ENCODE results near the gene FAM53C.
"Not testable (repeated sequence)": the region's sequence is repeated elsewhere in the genome, so short reads cannot be mapped to it uniquely, and the experiment has no call there.

Gene FAM53C

GRCh38 chr5:138337685-138338410 lies at the start of gene FAM53C:
TSS of gene FAM53C (plus strand) at chr5:138338266. CDS start at chr5:138341336, 3,070 bp downstream.
- peak; percentile 87 for DNase-seq

DNA sequence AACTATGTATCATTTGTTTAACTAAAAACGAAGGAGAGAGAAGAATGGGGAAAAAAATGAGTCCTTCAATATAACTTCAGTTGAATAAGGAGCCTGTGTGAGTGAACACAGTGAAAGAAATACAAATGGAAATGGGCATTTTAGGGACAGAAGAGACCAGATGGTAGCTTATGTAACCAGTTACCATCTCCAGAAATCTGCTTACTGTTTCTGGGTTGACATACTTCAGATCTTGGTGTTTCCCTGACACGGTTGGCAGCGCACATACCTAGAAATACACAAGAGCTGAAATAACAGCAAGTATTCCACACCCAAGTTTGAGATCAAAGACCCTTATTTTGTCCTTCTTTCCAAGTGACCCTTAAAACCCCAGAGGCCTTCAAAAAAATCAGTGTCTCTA lies 48.8 kb upstream of the FAM53C start:
- DNase-seq, result no peak

- peak; percentile 33 for DNase-seq
These were observed 34.7 kb upstream of the FAM53C start for GRCh38 chr5:138303372-138303771.

- peak; percentile 28 for DNase-seq
These were observed 32.3 kb upstream of the FAM53C start for GRCh38 chr5:138305797-138306196.

- DNase-seq, result no peak
These were observed 22.3 kb upstream of the FAM53C start for GRCh38 chr5:138315751-138316278.

GRCh38 chr5:138316355-138316754 lies 21.7 kb upstream of the FAM53C start:
- DNase-seq, result no peak

DNA sequence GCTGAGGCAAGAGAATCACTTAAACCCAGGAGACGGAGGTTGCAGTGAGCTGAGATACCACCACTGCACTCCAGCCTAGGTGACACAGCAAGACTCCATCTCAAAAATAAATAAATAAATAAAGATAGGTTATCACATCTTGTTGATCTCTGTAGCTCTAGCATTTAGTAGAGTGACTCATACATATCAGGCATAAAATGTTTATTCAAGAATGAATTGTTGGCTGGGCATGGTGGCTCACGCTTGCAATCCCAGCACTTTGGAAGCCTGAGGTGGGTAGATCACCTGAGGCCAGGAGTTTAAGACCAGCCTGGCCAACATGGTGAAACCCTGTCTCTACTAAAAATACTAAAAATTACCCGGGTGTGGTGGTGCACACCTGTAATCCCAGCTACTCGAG lies 19.9 kb upstream of the FAM53C start:
- not testable (repeated sequence) for DNase-seq

- no peak for DNase-seq
These were observed 7.1 kb upstream of the FAM53C start for GRCh38 chr5:138330813-138331448.

- peak; percentile 98 for DNase-seq
These were observed 6.4 kb upstream of the FAM53C start, which contains the start of gene CDC25C for GRCh38 chr5:138331449-138332368. TSS of gene CDC25C (minus strand) at chr5:138331804. CDS start at chr5:138331180, 624 bp downstream.

DNA sequence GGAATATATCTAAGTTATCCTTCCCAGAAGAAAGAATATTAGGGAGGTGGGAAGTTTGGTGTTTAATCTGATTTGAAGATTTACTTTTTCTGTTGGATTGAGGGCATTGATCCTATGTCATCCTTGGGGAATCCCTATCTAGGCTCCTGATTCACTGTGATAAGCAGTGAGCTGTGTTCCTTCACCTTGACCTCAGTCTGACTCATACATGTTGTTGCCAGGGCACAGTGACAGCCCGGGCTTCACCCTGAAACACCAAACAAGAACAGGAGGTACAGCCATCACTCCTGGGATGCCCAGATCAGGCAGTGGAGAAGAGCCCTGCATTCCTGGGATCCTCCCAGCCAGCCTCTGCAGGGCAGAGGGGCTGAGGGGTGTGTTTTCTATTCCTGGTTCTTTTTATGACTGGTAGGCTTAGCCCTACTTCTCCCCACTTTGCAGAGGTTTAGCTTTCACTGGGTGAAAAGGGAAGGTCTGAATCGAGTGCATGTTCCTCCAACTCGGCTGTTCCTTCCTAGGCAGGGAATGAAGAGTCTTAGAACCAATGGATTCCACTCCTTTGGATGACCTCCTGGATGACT lies 3.1 kb upstream of the FAM53C start:
- no peak for DNase-seq

DNA sequence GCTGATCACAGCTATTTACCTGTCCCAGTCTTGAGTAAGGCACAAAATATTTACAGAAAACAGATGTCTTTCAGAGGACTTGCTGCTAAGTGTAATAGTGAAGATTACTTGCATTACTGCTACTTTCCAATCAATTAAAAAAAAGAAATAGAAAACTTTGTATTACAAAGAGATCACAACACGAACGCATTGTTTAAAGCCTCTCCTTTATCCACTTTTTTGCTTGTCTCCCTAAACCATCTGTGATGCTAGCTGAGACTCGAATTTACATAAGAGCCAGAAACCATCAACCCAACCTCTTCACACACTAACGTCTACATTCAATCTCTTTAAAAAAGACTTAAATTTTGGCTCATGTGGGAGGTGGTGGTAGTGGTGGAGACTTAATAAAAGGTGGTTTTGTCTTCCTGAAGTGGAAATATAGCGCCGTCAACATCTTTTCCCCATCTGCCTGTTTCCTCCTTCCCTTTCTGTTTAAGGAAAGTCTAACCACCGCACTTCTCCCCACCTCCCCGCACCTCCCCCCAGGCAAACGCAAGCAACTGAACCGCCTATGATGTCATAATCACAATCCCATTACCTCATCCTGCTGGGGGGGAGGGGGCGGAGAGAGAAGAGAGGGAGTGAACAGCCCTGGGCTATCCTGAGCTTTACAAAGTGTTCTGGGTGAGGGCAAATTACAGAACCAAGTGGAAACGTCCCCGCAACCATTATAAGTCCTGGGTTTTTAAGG lies 948 bp upstream of the FAM53C start:
- peak; percentile 64 for DNase-seq

DNA sequence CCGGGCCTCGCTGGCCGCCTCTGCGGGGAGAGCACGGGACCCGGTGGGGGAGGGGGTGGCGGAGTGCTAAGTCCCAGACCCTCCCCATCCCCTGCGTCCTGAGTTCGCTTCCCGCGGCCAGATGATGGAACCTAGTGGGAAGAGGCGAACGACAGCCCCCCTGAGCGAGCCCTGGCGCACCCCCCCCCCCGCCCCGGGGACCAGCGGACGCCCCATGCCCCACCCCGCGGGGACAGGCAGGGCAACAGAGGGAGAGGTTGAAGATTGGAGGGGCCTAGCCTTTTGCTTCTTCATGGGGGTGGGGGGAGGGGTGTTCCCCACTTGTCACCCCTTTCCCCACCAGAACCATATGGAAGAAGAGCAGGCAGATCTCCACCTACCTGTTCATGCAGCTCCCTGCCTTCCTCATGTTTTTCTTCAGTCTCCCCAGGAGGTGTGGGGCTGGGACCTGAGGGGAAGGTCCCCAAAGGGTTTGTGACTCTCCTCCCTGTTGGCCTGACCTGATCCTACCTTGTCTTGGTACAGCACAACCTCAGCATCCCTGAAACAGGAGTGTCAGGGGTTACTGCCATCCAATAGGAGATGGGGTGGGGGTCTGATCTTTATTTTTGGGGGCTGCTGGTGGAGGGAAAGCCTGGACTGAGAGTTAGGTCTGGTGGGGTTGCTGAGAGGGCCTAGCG lies 485 bp downstream of the FAM53C start:
- DNase-seq, result no peak

GRCh38 chr5:138339091-138339456 lies 1.0 kb downstream of the FAM53C start:
- no peak for DNase-seq

DNA sequence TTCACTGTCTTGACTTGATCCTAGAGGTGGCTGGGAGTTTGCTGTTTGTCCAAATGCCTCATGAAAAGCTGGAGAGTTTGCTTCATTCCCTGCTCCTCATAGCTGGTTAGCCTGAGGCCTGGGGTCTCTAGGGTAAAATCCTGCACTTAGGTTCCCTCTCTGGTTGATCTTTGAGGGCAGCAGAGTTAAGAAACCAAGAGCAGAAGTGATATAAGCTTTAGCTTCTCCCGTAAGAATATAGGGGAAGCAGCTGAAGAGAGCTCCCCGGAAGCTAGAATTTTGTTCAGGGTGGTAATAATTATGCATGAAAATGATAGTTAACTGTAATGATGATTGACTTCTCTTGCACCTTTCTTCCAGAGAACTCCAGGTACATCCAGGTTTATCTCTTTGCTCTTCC lies 1.4 kb downstream of the FAM53C start:
- no peak for DNase-seq

DNA sequence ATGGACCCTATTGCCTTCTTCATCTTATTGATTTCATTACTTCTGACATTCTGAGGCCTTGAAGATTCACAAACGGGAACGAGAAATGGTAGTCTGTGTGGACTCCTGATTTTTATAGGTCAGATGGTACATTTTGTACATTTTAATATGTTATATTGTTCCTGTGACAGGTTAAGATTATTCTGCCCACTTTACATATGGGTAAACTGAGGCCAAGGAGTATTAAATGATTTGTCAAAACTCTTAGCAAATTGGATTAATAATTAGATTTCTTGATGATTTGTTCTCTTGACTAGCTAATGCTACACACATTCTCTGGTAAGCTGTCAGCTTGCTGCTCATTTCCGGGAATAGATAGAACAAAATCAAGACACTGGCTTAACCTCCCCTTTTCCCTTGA lies 1.9 kb downstream of the FAM53C start:
- DNase-seq, result no peak

DNA sequence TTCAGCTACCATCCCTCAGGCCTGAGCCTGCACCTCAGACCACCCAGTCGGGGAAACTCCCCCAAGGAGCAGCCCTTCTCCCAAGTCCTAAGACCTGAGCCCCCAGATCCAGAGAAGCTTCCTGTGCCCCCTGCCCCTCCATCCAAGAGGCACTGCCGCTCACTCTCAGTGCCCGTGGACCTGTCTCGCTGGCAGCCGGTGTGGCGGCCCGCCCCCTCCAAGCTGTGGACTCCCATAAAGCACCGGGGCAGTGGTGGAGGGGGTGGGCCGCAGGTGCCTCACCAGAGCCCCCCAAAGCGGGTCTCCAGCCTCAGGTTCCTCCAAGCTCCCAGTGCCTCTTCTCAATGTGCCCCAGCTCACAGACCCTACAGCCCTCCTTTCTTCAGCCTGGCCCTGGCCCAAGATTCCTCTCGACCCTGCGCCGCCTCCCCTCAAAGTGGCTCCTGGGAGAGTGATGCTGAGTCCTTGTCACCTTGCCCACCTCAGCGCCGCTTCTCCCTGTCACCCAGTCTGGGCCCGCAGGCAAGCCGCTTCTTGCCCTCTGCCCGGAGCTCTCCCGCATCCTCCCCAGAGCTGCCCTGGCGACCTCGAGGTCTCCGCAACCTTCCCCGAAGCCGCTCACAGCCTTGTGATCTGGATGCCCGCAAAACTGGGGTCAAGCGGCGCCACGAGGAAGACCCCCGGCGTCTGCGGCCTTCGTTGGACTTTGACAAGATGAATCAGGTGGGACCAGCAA lies 7.0 kb downstream of the FAM53C start:
- DNase-seq, result no peak

DNA sequence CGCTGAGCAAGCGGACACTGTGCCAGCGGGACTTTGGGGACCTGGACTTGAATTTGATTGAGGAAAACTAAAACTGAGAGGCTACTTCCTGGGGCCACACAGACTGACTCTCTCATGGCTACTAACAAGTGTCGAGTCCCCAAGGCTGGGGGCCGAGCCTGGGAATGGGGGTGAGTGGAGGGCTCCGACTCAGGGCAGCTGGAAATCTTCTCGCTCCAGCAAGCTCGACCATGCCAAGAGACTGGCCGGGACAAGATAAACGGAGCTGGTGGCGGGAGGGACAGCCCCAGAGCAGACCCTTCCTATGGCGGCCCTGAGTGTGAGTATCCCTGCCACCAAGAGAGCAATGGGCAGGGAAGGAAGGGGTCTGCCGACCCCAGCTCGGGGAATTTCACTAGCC lies 8.8 kb downstream of the FAM53C start:
- DNase-seq, result no peak

DNA sequence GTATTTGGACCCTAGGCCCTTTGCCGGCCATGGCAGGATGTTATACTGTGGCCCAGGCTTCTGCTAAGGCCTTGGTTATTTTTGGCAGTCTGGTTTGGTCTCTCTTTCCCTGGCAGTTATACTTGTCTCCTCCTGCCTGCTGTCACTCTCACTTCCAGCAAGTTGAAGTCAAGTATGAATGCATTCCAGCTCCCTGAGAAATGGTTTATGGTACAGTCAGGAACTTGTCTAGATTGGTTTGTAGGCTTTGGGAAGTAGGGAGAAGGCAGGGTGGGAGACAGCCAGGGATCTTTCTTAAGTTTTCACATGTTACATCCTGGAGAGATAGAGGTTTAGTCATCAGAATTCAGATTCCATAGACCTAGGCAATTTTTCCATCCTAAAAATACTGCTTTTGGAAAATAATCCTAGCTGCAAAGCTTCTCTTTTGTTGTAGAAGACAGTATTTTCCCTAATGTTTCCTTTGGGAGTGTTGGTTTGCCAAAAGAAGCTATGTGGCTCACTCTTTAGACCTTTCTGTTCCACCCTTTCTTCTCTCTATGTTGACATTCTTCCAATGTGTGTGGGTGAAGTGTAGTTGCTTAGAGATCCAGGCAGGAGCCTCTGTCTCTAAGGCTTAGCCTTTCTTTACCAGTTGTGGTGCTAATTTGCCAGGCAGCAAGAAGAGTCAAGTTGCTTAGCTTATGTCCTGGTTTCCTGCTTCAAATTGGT lies 11.9 kb downstream of the FAM53C start:
- DNase-seq, result no peak

GRCh38 chr5:138350563-138350890 lies 12.5 kb downstream of the FAM53C start:
- DNase-seq, result no peak

GRCh38 chr5:138351056-138351455 lies 13.0 kb downstream of the FAM53C start:
- DNase-seq, result no peak
